Liver (tissue), 9 donors: Measurements from ENCODE around the gene OVCH1. TPM values are rescaled to one million over a fixed set of nuclear protein-coding genes. Genes with fewer than 3 reads are reported as not detected.

Experiments used
- DNase-seq: peaks from one replicate; pipeline ENCODE4 v3.0.0-alpha.2; 2017; ENCODE audit warnings: low spot score
- H3K27ac ChIP-seq, 2 donors: one replicate each; pipeline ENCODE4 v1.7.0; 2013; ENCODE audit warnings: inconsistent platforms in 2 of 2, low read length in 2 of 2, control low read depth in 1 of 2, low read depth in 1 of 2, mild to moderate bottlenecking in 1 of 2
- H3K27me3 ChIP-seq, 4 donors: one replicate each; pipeline versions ENCODE4 v1.6.1 to v1.7.0; 2013; ENCODE audit warnings: low read length in 3 of 4, inconsistent platforms in 1 of 4, mild to moderate bottlenecking in 1 of 4, moderate library complexity in 1 of 4; ENCODE audit not compliant: control insufficient read depth in 4 of 4, insufficient read depth in 4 of 4
- H3K36me3 ChIP-seq, 4 donors: one replicate each; pipeline versions ENCODE4 v1.6.1 to v1.7.0; 2013; ENCODE audit warnings: low read length in 3 of 4, mild to moderate bottlenecking in 3 of 4, low read depth in 1 of 4, moderate library complexity in 1 of 4; ENCODE audit not compliant: control insufficient read depth in 4 of 4, insufficient read depth in 3 of 4
- H3K4me1 ChIP-seq, 4 donors: one replicate each; pipeline versions ENCODE4 v1.6.1 to v1.7.0; 2013; ENCODE audit warnings: low read length in 3 of 4, mild to moderate bottlenecking in 3 of 4, moderate library complexity in 1 of 4; ENCODE audit not compliant: control insufficient read depth in 4 of 4, insufficient read depth in 4 of 4
- H3K4me3 ChIP-seq, 3 donors: one replicate each; pipeline versions ENCODE4 v1.6.1 to v1.7.0; 2013; ENCODE audit warnings: low read length in 3 of 3, control low read depth in 1 of 3, low read depth in 1 of 3, mild to moderate bottlenecking in 1 of 3
- H3K9ac ChIP-seq, 2 donors: one replicate each; pipeline ENCODE4 v1.7.0; 2013; ENCODE audit warnings: low read length in 2 of 2, mild to moderate bottlenecking in 2 of 2, moderate library complexity in 2 of 2, control low read depth in 1 of 2, low read depth in 1 of 2
- H3K9me3 ChIP-seq, 4 donors: one replicate each; pipeline versions ENCODE4 v1.6.1 to v1.7.0; 2013; ENCODE audit warnings: low read length in 3 of 4; ENCODE audit not compliant: control insufficient read depth in 4 of 4
- ATF3 ChIP-seq: IDR thresholded peaks from 2 replicates; pipeline ENCODE4 v1.6.1; 2016; ENCODE audit warnings: antibody characterized with exemption
- CTCF ChIP-seq: fragments of 150-350 bp; IDR thresholded peaks from 2 replicates; pipeline ENCODE4 v1.5.1; 2017; ENCODE audit warnings: improper control_type of control experiment, low read depth, low read length; ENCODE audit not compliant: missing input control
- EGR1 ChIP-seq, 2 donors: IDR thresholded peaks; 2 replicates each; pipeline ENCODE4 v1.6.1; 2016 to 2018; ENCODE audit warnings: antibody characterized with exemption in 2 of 2, low read depth in 2 of 2
- FOXA1 ChIP-seq: IDR thresholded peaks from 2 replicates; pipeline ENCODE4 v1.6.1; 2016; ENCODE audit warnings: antibody characterized with exemption
- FOXA2 ChIP-seq: IDR thresholded peaks from 2 replicates; pipeline ENCODE4 v1.6.1; 2016; ENCODE audit warnings: antibody characterized with exemption
- GABPA ChIP-seq, 2 donors: IDR thresholded peaks in 1 of 2; conservative IDR thresholded peaks in 1 of 2; 2 replicates each; pipeline ENCODE4 v1.6.1; 2016; ENCODE audit warnings: antibody characterized with exemption in 2 of 2, mild to moderate bottlenecking in 1 of 2, moderate library complexity in 1 of 2
- HNF4A ChIP-seq, 2 donors: conservative IDR thresholded peaks; 2 replicates each; pipeline ENCODE4 v1.6.1; 2016; ENCODE audit warnings: antibody characterized with exemption in 2 of 2, mild to moderate bottlenecking in 2 of 2
- HNF4G ChIP-seq: IDR thresholded peaks from 2 replicates; pipeline ENCODE4 v1.6.1; 2016; ENCODE audit warnings: antibody characterized with exemption
- JUND ChIP-seq, 2 donors: IDR thresholded peaks; 2 replicates each; pipeline ENCODE4 v1.6.1; 2016; ENCODE audit warnings: antibody characterized with exemption in 2 of 2
- NR2F2 ChIP-seq: IDR thresholded peaks from 2 replicates; pipeline ENCODE4 v1.6.1; 2016; ENCODE audit warnings: antibody characterized with exemption
- RAD21 ChIP-seq, 2 donors: IDR thresholded peaks; 2 replicates each; pipeline ENCODE4 v1.6.1; 2016; ENCODE audit warnings: antibody characterized with exemption in 2 of 2, mild to moderate bottlenecking in 2 of 2
- RXRA ChIP-seq, 2 donors: IDR thresholded peaks; 2 replicates each; pipeline ENCODE4 v1.6.1; 2017 to 2018; ENCODE audit warnings: antibody characterized with exemption in 2 of 2, mild to moderate bottlenecking in 1 of 2
- SP1 ChIP-seq: IDR thresholded peaks from 2 replicates; pipeline ENCODE4 v1.6.1; 2018; ENCODE audit warnings: antibody characterized with exemption, mild to moderate bottlenecking
- TAF1 ChIP-seq: conservative IDR thresholded peaks from 2 replicates; pipeline ENCODE4 v1.6.1; 2016; ENCODE audit warnings: antibody characterized with exemption, mild to moderate bottlenecking
- YY1 ChIP-seq: IDR thresholded peaks from 2 replicates; pipeline ENCODE4 v1.6.1; 2016; ENCODE audit warnings: antibody characterized with exemption, mild to moderate bottlenecking
- WGBS: extraction: QIAGEN DNeasy Blood & Tissue Kit; methylation state at CpG from one replicate; pipeline ENCODE4 v1.1.7; 2013; 5-methylcytosine and 5-hydroxymethylcytosine counted together
- polyA plus RNA-seq, 2 donors: library from polyadenylated mRNA; stranded (reverse) in 1 of 2; unstranded in 1 of 2; fragments of 200-250 nt in 1 of 2; fragments of >200 nt in 1 of 2; fragmentation: Nextera tagmentation in 1 of 2; extraction: Ambion mirVana in 1 of 2; gene quantifications; one replicate each; pipeline versions ENCODE4 v1.2.1 to v1.2.3, GENCODE V29; 2013 to 2015
- total RNA-seq, 2 donors: library from RNA; depleted of rRNA; stranded (reverse); fragments of >200 nt; gene quantifications; one replicate each; pipeline ENCODE4 v1.2.3, GENCODE V29; 2014
- TF ChIP-seq, protein P1 (sequence below): IDR thresholded peaks from 2 replicates; pipeline ENCODE4 v1.6.1; 2016; ENCODE audit warnings: antibody characterized with exemption, mild to moderate bottlenecking
- TF ChIP-seq, protein P2 (sequence below): IDR thresholded peaks from 2 replicates; pipeline ENCODE4 v1.6.1; 2016; ENCODE audit warnings: antibody characterized with exemption
- donor health status: healthy.
- donor health status: healthy.
- donor health status: healthy.
- donor health status: healthy.
- donor health status: healthy.

The OVCH1 gene
- total and polyA plus RNA-seq, 4 donors, result 0.08 TPM; not detected in 3

- H3K27me3 ChIP-seq, result no peaks in the 10 kb centered on the region
- DNase-seq, result no peak
- WGBS, result 69% methylated on average over 2 of the region's 2 CpGs
Observed at GRCh38 chr12:29430716-29431044, 66.8 kb downstream of the OVCH1 start.

DNA sequence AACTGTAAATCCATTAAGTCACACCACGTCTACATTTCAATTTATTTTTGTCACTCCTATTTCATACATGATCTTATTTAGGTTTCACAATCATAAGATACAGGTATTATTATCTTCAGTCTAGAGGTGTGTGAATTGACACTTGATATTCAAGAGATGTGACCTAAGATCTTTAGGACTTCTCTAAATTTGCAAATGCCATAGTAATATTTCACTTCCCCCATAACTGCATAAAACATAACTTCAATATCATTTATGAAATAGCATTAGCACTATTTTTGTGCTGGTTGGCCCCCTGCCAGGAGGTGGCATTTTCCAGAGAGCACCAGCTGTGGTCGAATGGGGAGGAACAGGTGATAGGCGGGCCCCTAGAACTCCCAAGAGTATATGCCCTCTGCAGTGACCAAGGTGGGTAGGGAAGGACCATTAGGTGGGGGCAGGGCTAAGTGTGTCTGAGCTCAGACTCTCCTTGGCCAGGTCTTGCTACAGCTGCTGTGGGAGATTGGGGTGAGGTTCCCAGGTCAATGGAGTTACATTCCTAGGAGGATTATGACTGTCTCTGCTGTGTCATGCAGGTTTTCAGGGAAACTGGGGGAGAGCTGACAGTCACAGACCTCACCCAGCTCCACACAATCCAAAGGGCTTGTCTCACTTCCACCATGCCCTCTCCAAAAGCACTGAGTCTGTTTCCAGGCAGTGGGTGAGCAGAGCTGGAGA is 67.3 kb downstream of the OVCH1 start:
- Histone ChIP-seq H3K9ac (no peak overlapping the region), H3K27me3 (no peaks in the 10 kb centered on the region), H3K4me1 (peaks cover 0 to 2% (median 0%) of the 10 kb centered on the region in 4 donors), H3K27ac (no peak overlapping the region), H3K9me3 (no peaks in the 10 kb centered on the region), H3K4me3 (no peak overlapping the region), H3K36me3 (no peaks in the 10 kb centered on the region)
- DNase-seq, result no peak
- WGBS, result 81% methylated on average over 3 of the region's 3 CpGs
- TF ChIP-seq CTCF (no peak), EGR1 (IDR thresholded peaks at IDR 0.05; ENCODE audit: low read depth in 2 of 2) (no peak), RAD21 (IDR thresholded peaks at IDR 0.05) (no peak), NR2F2 (no peak), HNF4G (no peak), FOXA1 (no peak), YY1 (no peak), GABPA (IDR thresholded peaks at IDR 0.05 in 1 of 2, conservative IDR thresholded peaks at IDR 0.05 in 1 of 2) (no peak), HNF4A (conservative IDR thresholded peaks at IDR 0.05) (no peak), RXRA (IDR thresholded peaks at IDR 0.05) (no peak), SP1 (no peak), TAF1 (no peak), ATF3 (no peak)
- TF ChIP-seq, protein P1, sequence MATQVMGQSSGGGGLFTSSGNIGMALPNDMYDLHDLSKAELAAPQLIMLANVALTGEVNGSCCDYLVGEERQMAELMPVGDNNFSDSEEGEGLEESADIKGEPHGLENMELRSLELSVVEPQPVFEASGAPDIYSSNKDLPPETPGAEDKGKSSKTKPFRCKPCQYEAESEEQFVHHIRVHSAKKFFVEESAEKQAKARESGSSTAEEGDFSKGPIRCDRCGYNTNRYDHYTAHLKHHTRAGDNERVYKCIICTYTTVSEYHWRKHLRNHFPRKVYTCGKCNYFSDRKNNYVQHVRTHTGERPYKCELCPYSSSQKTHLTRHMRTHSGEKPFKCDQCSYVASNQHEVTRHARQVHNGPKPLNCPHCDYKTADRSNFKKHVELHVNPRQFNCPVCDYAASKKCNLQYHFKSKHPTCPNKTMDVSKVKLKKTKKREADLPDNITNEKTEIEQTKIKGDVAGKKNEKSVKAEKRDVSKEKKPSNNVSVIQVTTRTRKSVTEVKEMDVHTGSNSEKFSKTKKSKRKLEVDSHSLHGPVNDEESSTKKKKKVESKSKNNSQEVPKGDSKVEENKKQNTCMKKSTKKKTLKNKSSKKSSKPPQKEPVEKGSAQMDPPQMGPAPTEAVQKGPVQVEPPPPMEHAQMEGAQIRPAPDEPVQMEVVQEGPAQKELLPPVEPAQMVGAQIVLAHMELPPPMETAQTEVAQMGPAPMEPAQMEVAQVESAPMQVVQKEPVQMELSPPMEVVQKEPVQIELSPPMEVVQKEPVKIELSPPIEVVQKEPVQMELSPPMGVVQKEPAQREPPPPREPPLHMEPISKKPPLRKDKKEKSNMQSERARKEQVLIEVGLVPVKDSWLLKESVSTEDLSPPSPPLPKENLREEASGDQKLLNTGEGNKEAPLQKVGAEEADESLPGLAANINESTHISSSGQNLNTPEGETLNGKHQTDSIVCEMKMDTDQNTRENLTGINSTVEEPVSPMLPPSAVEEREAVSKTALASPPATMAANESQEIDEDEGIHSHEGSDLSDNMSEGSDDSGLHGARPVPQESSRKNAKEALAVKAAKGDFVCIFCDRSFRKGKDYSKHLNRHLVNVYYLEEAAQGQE, result no peak

More at GRCh38 chr12:29430716-29431044, 66.8 kb downstream of the OVCH1 start:
- TF ChIP-seq FOXA1, result no peak
- TF ChIP-seq JUND (IDR thresholded peaks at IDR 0.05), result no peak
- no peak for TF ChIP-seq SP1
- no peak for TF ChIP-seq RAD21 (IDR thresholded peaks at IDR 0.05)
- no peak for TF ChIP-seq FOXA2
- no peak for TF ChIP-seq RXRA (IDR thresholded peaks at IDR 0.05)
- TF ChIP-seq, protein P2, sequence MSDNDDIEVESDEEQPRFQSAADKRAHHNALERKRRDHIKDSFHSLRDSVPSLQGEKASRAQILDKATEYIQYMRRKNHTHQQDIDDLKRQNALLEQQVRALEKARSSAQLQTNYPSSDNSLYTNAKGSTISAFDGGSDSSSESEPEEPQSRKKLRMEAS, result no peak
- no peak for TF ChIP-seq NR2F2
- TF ChIP-seq TAF1, result no peak
- TF ChIP-seq, protein P1, result no peak
- Histone ChIP-seq H3K36me3 (no peaks in the 10 kb centered on the region), H3K9ac (no peak overlapping the region), H3K27ac (no peak overlapping the region), H3K4me1 (peaks cover 0 to 2% (median 0%) of the 10 kb centered on the region in 4 donors), H3K9me3 (no peaks in the 10 kb centered on the region), H3K4me3 (no peak overlapping the region)
